Osteoblast (primary cell): ENCODE results near the gene PDGFA. TPM values are rescaled to one million over a fixed set of nuclear protein-coding genes. Genes with fewer than 3 reads are reported as not detected.

ENCODE experiments used
- DNase-seq: peaks from one replicate; pipeline ENCODE4 v3.0.0; 2011; ENCODE audit warnings: low spot score, mixed read lengths; ENCODE audit not compliant: insufficient read length; ENCODE audit errors: missing footprints
- H2AFZ ChIP-seq: 2 replicates; pipeline ENCODE4 v1.6.0; 2011; ENCODE audit warnings: mild to moderate bottlenecking, low read length
- H3K27ac ChIP-seq: 2 replicates; pipeline ENCODE4 v1.5.1; 2011; ENCODE audit warnings: mild to moderate bottlenecking, low read depth, low read length, moderate library complexity
- H3K27me3 ChIP-seq: 2 replicates; pipeline ENCODE4 v1.6.0; 2012; ENCODE audit warnings: mild to moderate bottlenecking, control low read depth, inconsistent platforms, low read length, moderate library complexity; ENCODE audit not compliant: insufficient read depth
- H3K36me3 ChIP-seq: 2 replicates; pipeline ENCODE4 v1.5.1; 2011; ENCODE audit warnings: mild to moderate bottlenecking, low read length, control low read depth, moderate library complexity; ENCODE audit not compliant: insufficient read depth
- H3K4me1 ChIP-seq: 2 replicates; pipeline ENCODE4 v1.5.1; 2011; ENCODE audit warnings: mild to moderate bottlenecking, low read length, control low read depth, moderate library complexity; ENCODE audit not compliant: insufficient read depth
- H3K4me2 ChIP-seq: 2 replicates; pipeline ENCODE4 v1.6.0; 2011; ENCODE audit warnings: mild to moderate bottlenecking, low read length; ENCODE audit not compliant: insufficient read depth
- H3K4me3 ChIP-seq: fragments of 200-600 bp; sonication (generic); 3 replicates; pipeline ENCODE4 v1.5.1; 2012; ENCODE audit warnings: mild to moderate bottlenecking, low read length, inconsistent platforms; ENCODE audit not compliant: insufficient read depth
- H3K79me2 ChIP-seq: 2 replicates; pipeline ENCODE4 v1.6.0; 2012; ENCODE audit warnings: mild to moderate bottlenecking, low read length, control low read depth, inconsistent platforms; ENCODE audit not compliant: insufficient read depth
- H3K9me3 ChIP-seq: 2 replicates; pipeline ENCODE4 v1.5.1; 2011; ENCODE audit warnings: low read depth, low read length, control low read depth
- H4K20me1 ChIP-seq: 2 replicates; pipeline ENCODE4 v1.6.0; 2012; ENCODE audit warnings: mild to moderate bottlenecking, low read length, control low read depth; ENCODE audit not compliant: insufficient read depth
- CTCF ChIP-seq: IDR thresholded peaks from 2 replicates; pipeline ENCODE4 v1.5.1; 2011; ENCODE audit warnings: mild to moderate bottlenecking, low read depth, low read length, moderate library complexity; ENCODE audit errors: extremely low read depth
- total RNA-seq: library from RNA; depleted of rRNA; stranded (reverse); fragments of >200 nt; gene quantifications from 2 replicates; pipeline ENCODE4 v1.2.3, GENCODE V29; 2012

PDGFA gene
- total RNA-seq, 1 donor, result 32.6 TPM

DNA sequence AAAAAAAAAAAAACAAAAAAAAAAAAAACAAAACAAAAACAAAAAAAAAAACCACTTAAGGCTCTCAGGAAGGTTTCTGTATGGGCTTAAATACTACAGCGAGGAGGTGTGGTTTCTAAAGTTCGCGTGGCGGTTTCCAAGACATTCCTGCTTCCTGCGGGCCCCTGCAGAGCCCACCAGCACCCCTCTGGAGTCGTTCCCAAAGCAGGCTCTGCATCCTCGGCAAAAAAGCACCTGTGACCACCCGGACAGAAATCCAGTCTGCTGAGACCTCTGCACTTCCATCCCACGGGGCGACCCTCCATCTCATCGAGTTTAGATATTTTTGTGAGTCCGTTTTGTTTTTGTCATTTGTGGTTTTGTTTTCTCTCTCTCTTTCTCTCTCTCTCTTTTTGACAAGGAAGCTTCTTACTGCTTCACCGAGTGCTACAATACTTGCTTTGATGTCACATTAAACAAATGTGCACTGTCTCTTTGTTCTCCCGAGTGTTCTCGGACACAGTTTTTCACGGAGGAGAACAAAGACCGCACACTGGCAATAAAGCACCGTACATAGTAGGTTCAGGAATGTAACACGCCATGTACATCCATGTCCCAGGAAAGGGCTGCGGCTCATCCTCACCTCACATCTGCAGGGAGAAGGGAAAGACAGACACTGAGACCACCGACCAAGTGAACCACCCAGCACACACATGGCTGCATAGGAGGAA, 21.5 kb downstream of the PDGFA start:
- Histone ChIP-seq H3K36me3 (peaks cover 51% of the 10 kb centered on the region), H3K4me1 (no peaks in the 10 kb centered on the region), H3K79me2 (peaks cover 15% of the 10 kb centered on the region), H3K27me3 (no peaks in the 10 kb centered on the region), H4K20me1 (peaks cover 19% of the 10 kb centered on the region), H3K27ac (no peak overlapping the region), H3K4me3 (no peak overlapping the region), H3K9me3 (no peaks in the 10 kb centered on the region), H3K4me2 (no peak overlapping the region), H2AFZ (no peak overlapping the region)
- DNase-seq, result no peak
- no peak for TF ChIP-seq CTCF

- Histone ChIP-seq H2AFZ (no peak overlapping the region), H3K79me2 (peaks cover 9% of the 10 kb centered on the region), H3K36me3 (peaks cover 48% of the 10 kb centered on the region), H4K20me1 (peaks cover 12% of the 10 kb centered on the region), H3K4me2 (no peak overlapping the region), H3K27me3 (no peaks in the 10 kb centered on the region), H3K9me3 (no peaks in the 10 kb centered on the region), H3K4me3 (no peak overlapping the region), H3K4me1 (no peaks in the 10 kb centered on the region), H3K27ac (no peak overlapping the region)
- TF ChIP-seq CTCF, result no peak
- no peak for DNase-seq
Measured at GRCh38 chr7:497346-497745, 22.3 kb downstream of the PDGFA start.

DNA sequence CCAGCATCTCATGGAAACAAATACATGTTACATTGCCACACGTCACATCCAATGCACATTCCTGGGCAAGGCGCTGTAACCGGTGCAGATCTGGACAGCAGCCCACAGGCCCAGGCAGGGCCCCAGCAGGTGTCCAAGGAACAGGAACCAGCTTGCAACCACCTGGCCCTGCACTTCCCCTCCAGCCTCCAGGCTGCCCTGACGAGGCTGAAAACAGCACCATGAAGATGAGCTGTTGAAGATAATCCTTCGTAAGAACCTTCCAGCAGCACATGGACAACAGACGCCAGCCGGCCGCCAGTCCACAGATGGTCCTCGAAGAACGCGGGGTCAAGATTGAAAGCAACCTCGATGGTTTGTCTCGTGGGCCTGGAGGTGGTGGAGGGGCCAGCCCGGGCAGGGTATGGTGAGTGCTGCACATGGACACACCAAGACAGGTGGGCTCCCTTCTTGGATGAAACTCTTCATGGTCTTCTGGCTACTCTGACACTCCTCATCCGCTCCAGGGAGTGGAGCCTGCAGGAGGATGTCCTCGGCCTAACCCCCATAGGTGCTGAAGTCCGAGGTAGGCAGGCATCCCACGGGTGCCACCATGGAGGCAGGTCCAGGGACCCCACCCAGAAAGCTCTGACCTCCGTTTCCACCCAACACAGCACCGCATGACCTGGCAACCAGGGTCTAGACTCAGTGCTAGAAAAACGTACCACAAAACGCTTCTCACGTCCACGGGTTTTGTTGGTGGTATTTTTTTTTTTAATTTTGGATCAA, 22.9 kb downstream of the PDGFA start:
- Histone ChIP-seq H3K79me2 (peaks cover 8% of the 10 kb centered on the region), H3K9me3 (no peaks in the 10 kb centered on the region), H2AFZ (no peak overlapping the region), H3K4me3 (no peak overlapping the region), H3K36me3 (peaks cover 47% of the 10 kb centered on the region), H3K4me1 (no peaks in the 10 kb centered on the region), H3K27me3 (no peaks in the 10 kb centered on the region), H4K20me1 (peaks cover 10% of the 10 kb centered on the region), H3K4me2 (no peak overlapping the region), H3K27ac (no peak overlapping the region)
- TF ChIP-seq CTCF, result no peak
- no peak for DNase-seq

DNA sequence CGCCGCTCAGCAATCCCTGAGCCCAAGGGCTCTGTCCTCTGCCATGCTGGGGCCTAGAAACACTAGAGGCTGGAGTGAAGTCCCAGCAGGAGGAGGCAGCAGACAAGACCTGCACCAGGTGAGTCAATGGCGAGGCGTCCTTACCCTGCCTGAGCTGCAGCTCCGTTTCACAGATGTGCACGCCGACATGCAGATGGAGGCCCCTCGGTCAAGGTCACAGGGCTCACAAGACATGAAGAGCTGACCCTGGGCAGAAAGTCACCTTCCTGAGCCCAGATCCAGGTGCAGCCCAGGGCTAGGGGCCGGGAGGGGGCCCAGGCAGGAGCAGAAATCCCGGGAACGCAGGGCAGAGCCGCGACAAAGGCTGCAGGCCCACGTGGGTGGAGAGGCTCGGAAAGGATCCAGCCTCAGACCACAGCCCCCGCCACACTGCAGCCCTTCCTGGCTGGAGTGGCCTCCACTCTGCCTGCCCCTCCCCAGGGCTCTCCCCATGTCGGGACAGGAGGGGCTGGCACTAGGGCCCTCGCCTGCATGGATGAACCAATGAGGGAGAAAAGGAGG, 23.8 kb downstream of the PDGFA start:
- no peak for TF ChIP-seq CTCF
- H4K20me1 ChIP-seq, result peaks cover 10% of the 10 kb centered on the region
- peaks cover 2% of the 10 kb centered on the region for H3K79me2 ChIP-seq
- no peak overlapping the region for H3K4me3 ChIP-seq
- peaks cover 39% of the 10 kb centered on the region for H3K36me3 ChIP-seq
- no peak overlapping the region for H2AFZ ChIP-seq
- no peaks in the 10 kb centered on the region for H3K9me3 ChIP-seq
- H3K27ac ChIP-seq, result no peak overlapping the region
- no peak overlapping the region for H3K4me2 ChIP-seq
- no peak for DNase-seq
- no peaks in the 10 kb centered on the region for H3K27me3 ChIP-seq
- H3K4me1 ChIP-seq, result no peaks in the 10 kb centered on the region
